HG03103 (cell line): ENCODE measurements around the gene AHDC1.

Source experiments
- ATAC-seq: cut with Tn5 transposase; IDR thresholded peaks from one replicate; pipeline ENCODE4 v1.9.1; 2021; ENCODE audit warnings: low read depth; ENCODE audit not compliant: unreplicated experiment

AHDC1 gene

GRCh38 chr1:27585684-27586083, 18.3 kb downstream of the AHDC1 start:
- ATAC-seq, result no peak

GRCh38 chr1:27584453-27584852, 19.5 kb downstream of the AHDC1 start:
- ATAC-seq, result no peak

DNA sequence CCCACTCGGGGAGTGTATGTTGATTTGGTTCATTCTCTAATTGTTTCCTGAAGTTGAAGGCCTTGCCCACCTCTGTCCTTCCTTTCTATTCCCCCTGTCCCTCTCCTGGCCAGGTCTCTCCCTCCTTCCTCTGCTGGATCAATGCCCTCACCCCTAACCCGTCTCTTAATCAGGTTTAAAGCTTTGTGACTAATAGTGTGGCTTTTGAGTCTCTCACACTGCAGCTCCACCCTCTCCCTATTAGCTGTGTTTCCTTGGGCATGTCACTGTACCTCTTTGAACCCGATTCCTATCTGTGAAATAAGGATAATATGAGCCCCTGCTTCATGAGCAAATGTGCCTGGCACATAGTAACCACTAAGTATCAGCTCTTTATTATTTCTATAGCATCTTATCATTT, 20.5 kb downstream of the AHDC1 start:
- ATAC-seq, result no peak

- no peak for ATAC-seq
These were observed 22.1 kb downstream of the AHDC1 start for GRCh38 chr1:27581823-27582243.

DNA sequence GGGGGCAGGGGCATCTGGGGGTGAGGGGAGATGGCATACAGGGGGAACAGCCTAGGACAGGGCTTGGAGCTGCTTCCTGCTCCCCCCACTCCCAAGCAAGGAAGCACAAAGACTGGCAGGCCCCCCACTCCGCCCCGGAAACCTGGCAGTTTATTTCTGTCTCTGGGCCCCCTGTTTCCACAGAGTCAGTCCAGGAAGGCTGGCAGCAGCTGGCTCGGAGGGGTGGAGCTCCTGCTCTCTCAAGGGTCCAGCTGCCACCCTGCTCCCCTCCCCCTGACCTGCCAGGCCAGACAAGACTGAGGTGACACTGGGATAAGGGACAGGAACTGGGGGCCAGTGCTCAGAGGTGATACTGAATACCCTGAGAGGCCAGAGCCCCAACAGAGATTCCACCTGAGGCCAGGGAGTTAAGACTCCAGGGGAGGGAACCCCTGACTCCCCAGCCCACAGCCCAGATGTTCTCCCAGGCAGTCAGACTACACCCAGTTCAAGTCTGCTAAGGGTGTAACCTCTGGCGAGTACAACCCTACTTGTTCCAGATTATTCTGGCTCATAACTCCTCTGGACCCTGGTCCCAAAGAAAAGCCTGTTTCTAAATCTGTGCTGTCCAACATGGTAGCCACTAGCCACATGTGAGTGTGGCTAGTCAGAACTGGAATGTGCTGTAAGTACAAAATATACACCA, 26.3 kb downstream of the AHDC1 start:
- ATAC-seq, result no peak

DNA sequence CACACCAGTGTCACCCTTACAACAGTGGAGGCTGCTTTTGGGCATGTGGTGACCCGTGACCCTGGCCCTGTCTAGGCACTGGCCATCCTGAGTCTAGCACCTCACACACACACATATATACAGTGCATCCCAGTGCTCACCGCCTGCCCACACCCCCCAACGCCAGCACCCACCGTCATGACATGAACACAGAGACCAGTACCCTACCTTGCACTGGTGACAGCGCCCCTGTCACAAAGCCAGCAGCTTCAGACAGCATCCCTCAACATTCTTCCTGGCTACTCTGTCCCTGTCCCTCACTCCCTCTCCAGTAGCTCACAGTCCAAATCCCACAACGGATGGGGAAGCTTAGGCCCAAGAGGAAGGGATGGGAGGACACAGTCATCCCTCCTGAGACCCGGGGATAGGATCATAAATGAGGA, 27.1 kb downstream of the AHDC1 start:
- ATAC-seq, result no peak

GRCh38 chr1:27575840-27576331, 28.1 kb downstream of the AHDC1 start:
- no peak for ATAC-seq

GRCh38 chr1:27574871-27575831, 28.8 kb downstream of the AHDC1 start:
- no peak for ATAC-seq

- no peak for ATAC-seq
These were observed 29.8 kb downstream of the AHDC1 start for GRCh38 chr1:27574001-27574781.

DNA sequence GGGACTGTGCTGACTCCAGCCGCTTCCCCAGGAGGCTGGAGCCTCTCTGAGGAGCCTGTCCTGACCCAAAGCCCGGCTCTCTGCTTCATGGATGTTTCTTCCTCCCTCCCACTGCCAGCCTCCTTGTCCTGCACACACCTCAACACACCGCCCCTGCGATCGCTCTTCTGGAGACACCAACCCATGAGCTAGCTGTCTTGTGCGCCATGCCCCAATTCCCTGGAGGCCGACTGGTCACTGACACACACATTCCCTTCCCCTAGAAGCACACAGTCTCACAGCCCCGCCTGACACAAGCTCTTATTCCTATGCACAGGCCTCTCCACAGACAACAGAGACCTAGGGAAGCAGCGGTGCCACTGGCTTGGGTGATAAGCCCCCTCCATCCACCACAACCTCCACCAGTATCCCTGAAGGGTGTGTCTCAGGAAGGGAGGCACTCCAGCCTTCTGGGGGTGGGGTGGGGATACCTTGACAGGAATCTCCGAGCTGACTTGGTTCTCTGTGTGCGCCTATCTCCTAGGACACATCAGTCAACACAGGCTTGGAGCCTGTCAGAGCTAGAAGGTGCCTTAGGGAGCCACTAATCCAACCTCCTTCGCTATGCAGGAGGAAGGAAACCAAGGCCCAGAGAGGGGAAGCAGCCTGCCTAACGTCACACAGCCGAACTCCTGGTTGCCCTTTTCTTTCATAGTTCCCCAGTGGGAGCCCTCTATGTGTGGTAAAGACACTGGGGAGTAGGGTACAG, 31.1 kb downstream of the AHDC1 start:
- no peak for ATAC-seq

- ATAC-seq, result no peak
These were observed 31.8 kb downstream of the AHDC1 start for GRCh38 chr1:27572019-27572678.

DNA sequence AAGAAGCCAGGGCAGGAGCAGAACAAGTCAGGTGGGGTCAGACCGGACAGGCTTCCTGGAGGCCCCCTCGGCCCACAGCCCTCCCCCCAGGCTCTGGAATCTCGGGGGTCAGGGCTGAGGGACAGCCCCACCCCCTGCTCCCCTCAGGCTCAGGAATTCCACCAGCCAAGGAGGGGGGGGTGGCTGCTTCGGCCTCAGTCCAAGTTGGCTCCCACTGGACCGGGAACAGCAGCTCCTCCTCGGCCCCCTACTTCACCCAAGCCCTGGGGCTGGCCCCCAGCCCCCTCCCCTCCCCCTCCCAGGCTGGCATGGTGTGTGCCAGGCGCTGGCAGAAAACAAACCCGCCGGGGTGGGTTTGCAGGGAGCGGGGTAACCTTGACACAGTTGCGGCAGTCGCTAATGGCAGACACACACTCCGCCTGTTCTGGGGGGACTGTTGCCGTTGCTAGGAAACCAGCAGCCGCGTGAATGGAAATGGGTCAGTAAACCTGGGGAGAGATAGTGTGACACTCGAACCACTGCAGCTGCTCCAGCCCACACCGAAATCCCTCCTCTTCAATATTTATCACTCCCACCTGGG, 32.4 kb downstream of the AHDC1 start:
- no peak for ATAC-seq

GRCh38 chr1:27570784-27571183, 33.2 kb downstream of the AHDC1 start:
- no peak for ATAC-seq

DNA sequence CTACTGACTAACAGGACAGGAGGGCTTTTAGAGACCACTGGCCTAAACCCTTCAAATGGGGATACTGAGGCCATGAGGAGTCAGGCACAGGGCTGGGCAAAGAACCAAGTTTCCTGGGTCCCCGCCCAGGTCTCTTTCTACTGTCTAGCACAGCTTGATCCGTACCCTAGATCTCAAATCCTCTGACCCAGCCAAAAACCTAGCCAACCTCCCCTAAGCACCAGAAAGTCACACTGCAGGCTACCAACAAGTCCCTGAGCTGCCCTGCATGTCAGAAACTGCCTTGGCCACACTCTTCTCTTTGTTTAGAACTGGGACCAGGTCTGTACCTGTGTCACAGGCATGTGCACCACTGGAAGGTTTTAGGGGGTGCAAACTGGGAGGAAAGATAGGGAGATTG, 33.6 kb downstream of the AHDC1 start:
- no peak for ATAC-seq

- ATAC-seq, result no peak
These were observed 34.2 kb downstream of the AHDC1 start for GRCh38 chr1:27569506-27570291.

DNA sequence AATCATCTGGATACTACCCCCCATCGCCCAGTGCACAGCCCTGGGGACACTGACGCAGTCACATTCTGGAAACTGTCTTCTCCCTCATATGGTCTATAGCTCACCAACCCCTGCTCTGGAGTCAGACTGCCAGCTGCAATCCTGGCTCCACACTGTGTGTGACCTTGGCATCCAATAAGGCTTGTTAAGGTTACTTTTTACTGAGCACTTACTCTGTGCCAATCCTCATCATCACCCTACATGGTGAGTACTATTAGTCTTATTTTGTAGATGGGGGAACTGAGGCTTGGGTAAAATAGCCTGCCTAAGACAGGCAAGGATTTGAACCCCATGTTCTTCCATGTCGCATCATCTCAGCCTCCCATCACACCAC, 34.9 kb downstream of the AHDC1 start:
- ATAC-seq, result no peak

DNA sequence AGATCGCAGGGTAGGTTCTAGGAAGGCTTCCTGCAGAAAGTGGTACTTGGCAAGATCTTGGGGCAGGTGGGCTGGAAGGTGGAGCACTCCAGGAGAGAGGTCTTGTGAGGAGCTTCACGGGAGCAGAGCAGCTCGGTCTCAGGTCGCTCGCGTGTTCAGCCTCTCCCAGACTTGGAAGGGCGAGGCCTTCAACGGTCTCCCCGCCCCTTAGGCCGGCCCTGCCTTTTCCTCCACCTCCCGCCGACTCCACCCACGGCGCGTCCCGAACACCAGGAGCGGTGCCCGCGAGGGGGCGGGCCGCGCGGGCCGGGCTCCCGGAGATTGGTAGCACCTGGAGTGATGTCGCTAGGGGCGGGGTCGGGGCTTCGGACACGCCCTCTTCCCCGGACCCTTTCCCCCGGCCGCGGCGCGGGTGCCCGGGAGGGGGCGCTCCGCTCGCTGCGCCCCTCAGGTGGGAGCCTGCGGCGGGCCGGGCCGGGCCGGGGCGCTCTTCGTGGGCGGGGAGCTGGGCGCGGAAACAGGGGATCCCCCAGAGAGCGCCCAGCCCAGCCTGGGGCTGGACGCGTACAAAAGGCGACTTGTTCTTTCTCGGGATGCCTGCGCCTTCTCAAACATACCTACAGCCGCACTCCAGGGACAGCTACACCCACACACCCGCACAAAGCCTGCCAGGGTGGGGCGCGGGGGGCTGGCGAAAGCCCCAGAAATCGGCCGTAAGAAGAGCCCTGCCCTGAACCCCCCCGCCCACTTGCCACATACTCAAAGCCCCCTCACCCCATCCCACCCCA, 35.5 kb downstream of the AHDC1 start:
- ATAC-seq, result peak; percentile 88

GRCh38 chr1:27567971-27568299, 36.0 kb downstream of the AHDC1 start:
- no peak for ATAC-seq
